ENCODE results near the gene PIN1.

The PIN1 gene

DNA sequence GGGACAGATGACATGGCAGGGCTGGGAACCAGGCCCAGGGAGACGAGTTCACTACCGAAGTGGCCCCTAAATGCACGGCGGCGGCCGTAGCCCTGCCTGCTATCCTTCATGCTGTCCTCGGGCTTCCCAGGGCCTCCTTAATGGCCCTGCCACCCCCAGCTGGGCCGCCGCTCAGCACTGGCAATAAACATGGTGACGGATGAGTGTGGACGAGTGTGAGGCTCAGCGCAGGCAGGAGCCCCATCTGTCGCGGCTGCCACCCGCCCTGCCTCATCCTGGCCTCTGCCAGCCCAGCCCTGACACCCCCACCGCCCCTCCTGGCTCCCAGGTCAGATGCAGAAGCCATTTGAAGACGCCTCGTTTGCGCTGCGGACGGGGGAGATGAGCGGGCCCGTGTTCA is 13.6 kb downstream of the PIN1 start:
- TF ChIP-seq, protein P1, sequence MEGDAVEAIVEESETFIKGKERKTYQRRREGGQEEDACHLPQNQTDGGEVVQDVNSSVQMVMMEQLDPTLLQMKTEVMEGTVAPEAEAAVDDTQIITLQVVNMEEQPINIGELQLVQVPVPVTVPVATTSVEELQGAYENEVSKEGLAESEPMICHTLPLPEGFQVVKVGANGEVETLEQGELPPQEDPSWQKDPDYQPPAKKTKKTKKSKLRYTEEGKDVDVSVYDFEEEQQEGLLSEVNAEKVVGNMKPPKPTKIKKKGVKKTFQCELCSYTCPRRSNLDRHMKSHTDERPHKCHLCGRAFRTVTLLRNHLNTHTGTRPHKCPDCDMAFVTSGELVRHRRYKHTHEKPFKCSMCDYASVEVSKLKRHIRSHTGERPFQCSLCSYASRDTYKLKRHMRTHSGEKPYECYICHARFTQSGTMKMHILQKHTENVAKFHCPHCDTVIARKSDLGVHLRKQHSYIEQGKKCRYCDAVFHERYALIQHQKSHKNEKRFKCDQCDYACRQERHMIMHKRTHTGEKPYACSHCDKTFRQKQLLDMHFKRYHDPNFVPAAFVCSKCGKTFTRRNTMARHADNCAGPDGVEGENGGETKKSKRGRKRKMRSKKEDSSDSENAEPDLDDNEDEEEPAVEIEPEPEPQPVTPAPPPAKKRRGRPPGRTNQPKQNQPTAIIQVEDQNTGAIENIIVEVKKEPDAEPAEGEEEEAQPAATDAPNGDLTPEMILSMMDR (IDR thresholded peaks at IDR 0.05; ENCODE audit: extremely low read depth, insufficient read depth, missing control alignments), result no peak
- peak; percentile 13 for DNase-seq (ENCODE audit: low spot score)
- in situ Hi-C loops (cut with MboI; ENCODE audit: low pct_unique_long_range_greater_than_20kb, low sequenced_read_pairs, unreplicated experiment), result no loop called here

GRCh38 chr19:9849791-9850190 is 14.7 kb downstream of the PIN1 start:
- TF ChIP-seq, protein P1 (IDR thresholded peaks at IDR 0.05; ENCODE audit: extremely low read depth, insufficient read depth, missing control alignments), result no peak
- DNase-seq (ENCODE audit: low spot score), result peak; percentile 14
- in situ Hi-C loops (cut with MboI; ENCODE audit: low pct_unique_long_range_greater_than_20kb, low sequenced_read_pairs, unreplicated experiment), result no loop called here

- peak; percentile 20 for DNase-seq (ENCODE audit: low spot score)
Measured at GRCh38 chr19:9850235-9850959, 15.3 kb downstream of the PIN1 start.

GRCh38 chr19:9854282-9854846 is 19.2 kb downstream of the PIN1 start:
- in situ Hi-C loops (cut with MboI; ENCODE audit: low pct_unique_long_range_greater_than_20kb, low sequenced_read_pairs, unreplicated experiment), result no loop called here
- no peak for DNase-seq (ENCODE audit: low spot score)

More at GRCh38 chr19:9850235-9850959, 15.3 kb downstream of the PIN1 start:
- TF ChIP-seq, protein P1 (IDR thresholded peaks at IDR 0.05; ENCODE audit: extremely low read depth, insufficient read depth, missing control alignments), result no peak
- in situ Hi-C loops (cut with MboI; ENCODE audit: low pct_unique_long_range_greater_than_20kb, low sequenced_read_pairs, unreplicated experiment), result no loop called here

GRCh38 chr19:9856609-9857008 is 21.5 kb downstream of the PIN1 start:
- DNase-seq (ENCODE audit: low spot score), result no peak
- TF ChIP-seq, protein P1 (IDR thresholded peaks at IDR 0.05; ENCODE audit: extremely low read depth, insufficient read depth, missing control alignments), result no peak
- in situ Hi-C loops (cut with MboI; ENCODE audit: low pct_unique_long_range_greater_than_20kb, low sequenced_read_pairs, unreplicated experiment), result no loop called here

More at GRCh38 chr19:9854282-9854846, 19.2 kb downstream of the PIN1 start:
- TF ChIP-seq, protein P1 (IDR thresholded peaks at IDR 0.05; ENCODE audit: extremely low read depth, insufficient read depth, missing control alignments), result no peak

DNA sequence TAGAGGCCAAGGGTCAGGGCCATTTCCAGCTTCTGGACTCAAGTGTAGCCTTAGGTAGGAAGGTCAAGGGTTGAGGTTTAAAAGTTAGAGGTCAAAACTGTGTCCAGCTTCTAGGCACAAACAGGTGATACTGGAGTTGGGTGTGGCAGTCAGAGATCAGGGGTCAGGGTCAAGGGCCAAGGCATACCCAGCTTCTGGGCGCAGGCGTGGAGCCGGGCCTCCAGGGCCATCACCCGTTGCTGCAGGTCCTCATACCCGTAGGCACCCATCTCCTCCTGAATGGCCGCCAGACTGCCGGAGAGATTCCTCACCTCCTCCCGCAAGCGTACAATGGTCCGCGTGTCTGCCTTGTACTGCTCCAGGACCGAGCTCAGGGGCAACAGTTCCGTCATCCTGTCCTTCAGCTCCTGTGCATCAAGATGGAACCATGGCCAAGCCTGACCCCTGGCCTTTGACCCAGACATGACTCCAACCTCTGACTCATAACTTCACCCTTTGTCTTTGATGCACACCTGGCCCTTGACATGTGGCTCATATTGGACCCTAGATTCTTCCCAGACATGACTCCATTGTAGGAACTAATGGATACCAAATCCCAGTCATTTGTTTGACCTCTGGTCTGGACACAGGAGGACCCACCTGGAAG is 22.1 kb downstream of the PIN1 start:
- TF ChIP-seq, protein P1 (IDR thresholded peaks at IDR 0.05; ENCODE audit: extremely low read depth, insufficient read depth, missing control alignments), result no peak
- in situ Hi-C loops (cut with MboI; ENCODE audit: low pct_unique_long_range_greater_than_20kb, low sequenced_read_pairs, unreplicated experiment), result no loop called here
- no peak for DNase-seq (ENCODE audit: low spot score)
